ENCODE results near the gene OTUD4. TPM values are rescaled to one million over a fixed set of nuclear protein-coding genes. Genes with fewer than 3 reads are reported as not detected.

The OTUD4 gene
- total and polyA plus RNA-seq, 9 of the 15 experiments (the other 6 are each of a cell fraction or from before 2014, with no cell fraction given): 4.2 to 29.0 (median 24.8) TPM

GRCh38 chr4:145108128-145108527 is 72.3 kb downstream of the OTUD4 start:
- no peak overlapping the region for H3K4me2 ChIP-seq (ENCODE audit: insufficient read depth, low read length)
- H3K9me1 ChIP-seq (ENCODE audit: control insufficient read depth, insufficient read depth, low read length): no peaks in the 10 kb centered on the region
- peaks cover 95% of the 10 kb centered on the region for H3K36me3 ChIP-seq (ENCODE audit: control insufficient read depth, insufficient read depth, low read length)
- H3K9ac ChIP-seq (ENCODE audit: insufficient read depth in 1 of 2, low read depth in 2 of 2, low read length in 2 of 2): no peak overlapping the region
- H3K9me3 ChIP-seq (replicated peaks; ENCODE audit: control insufficient read depth, insufficient read depth, low read depth, low read length): no peaks in the 10 kb centered on the region
- H3K79me2 ChIP-seq (ENCODE audit: control insufficient read depth, insufficient read depth, low read length): peaks cover 33% of the 10 kb centered on the region
- DNase-seq (ENCODE audit: extremely low read depth in 1 of 4, low spot score in 3 of 4) (no peak), FAIRE-seq (no peak), ATAC-seq (no peak)
- no peak overlapping the region for H3K4me3 ChIP-seq
- no peaks in the 10 kb centered on the region; the same call in 1 of the 2 replicates for H4K20me1 ChIP-seq (replicated peaks; ENCODE audit: control insufficient read depth, insufficient read depth, low read length)
- ChIA-PET POLR2A (no interaction called here), CTCF (ENCODE audit: low intra/inter-chr PET ratio) (no interaction called here)
- in situ Hi-C loops (cut with MboI): no loop called here
- intact Hi-C loops (cut with micrococcal nuclease): no loop called here
- TF ChIP-seq NBN (IDR thresholded peaks at IDR 0.05; ENCODE audit: low read depth) (no peak), ZNF696 (CRISPR knock-in tag; conservative IDR thresholded peaks at IDR 0.05) (no peak), SPI1 (IDR thresholded peaks at IDR 0.05; ENCODE audit: borderline replicate concordance, low read depth, low read length) (no peak), ZBTB49 (CRISPR knock-in tag; IDR thresholded peaks at IDR 0.05; ENCODE audit: borderline replicate concordance) (no peak), ZNF146 (CRISPR knock-in tag; IDR thresholded peaks at IDR 0.05; ENCODE audit: unreplicated experiment) (no peak), POLR2A (conservative IDR thresholded peaks at IDR 0.05) (no peak)
- H2AFZ ChIP-seq (ENCODE audit: low read depth, low read length): no peak overlapping the region
- no peaks in the 10 kb centered on the region for H3K27me3 ChIP-seq (ENCODE audit: control insufficient read depth in 2 of 2, insufficient read depth in 2 of 2, low read length in 2 of 2)
- BruUV-seq (replicated peaks): no TSS peak
- no peak overlapping the region for H3K27ac ChIP-seq (ENCODE audit: extremely low read depth, low read depth, low read length)
- H3K4me1 ChIP-seq (replicated peaks in 1 of 2; ENCODE audit: control insufficient read depth in 2 of 2, insufficient read depth in 2 of 2, low read length in 2 of 2): no peaks in the 10 kb centered on the region

Data from K562 (cell line).